Mesothelial cell of epicardium (in vitro differentiated cells): ENCODE measurements around the gene TNS1. TPM values are rescaled to one million over a fixed set of nuclear protein-coding genes. Genes with fewer than 3 reads are reported as not detected.

Source experiments
- DNase-seq, 2 experiments: peaks; one replicate each; pipeline ENCODE4 v3.0.0; 2021; ENCODE audit warnings: low spot score in 2 of 2; ENCODE audit not compliant: unreplicated experiment in 2 of 2
- H3K27ac Mint-ChIP-seq: 2 replicates; pipeline ENCODE4 v1.8.0; 2021; ENCODE audit warnings: mixed read lengths
- H3K27me3 Mint-ChIP-seq: 2 replicates; pipeline ENCODE4 v1.8.0; 2021; ENCODE audit warnings: low read depth, mixed read lengths
- H3K36me3 Mint-ChIP-seq: 2 replicates; pipeline ENCODE4 v1.8.0; 2021; ENCODE audit warnings: mixed read lengths
- H3K4me1 Mint-ChIP-seq: 2 replicates; pipeline ENCODE4 v1.8.0; 2021; ENCODE audit warnings: mixed read lengths
- H3K4me3 Mint-ChIP-seq: 2 replicates; pipeline ENCODE4 v1.8.0; 2021; ENCODE audit warnings: mild to moderate bottlenecking, moderate library complexity, mixed read lengths
- H3K9me3 Mint-ChIP-seq: 2 replicates; pipeline ENCODE4 v1.8.0; 2021; ENCODE audit warnings: mixed read lengths
- CTCF ChIP-seq: fragments of 200-600 bp; sonication (generic); IDR thresholded peaks from one replicate; pipeline ENCODE4 v1.5.0; 2021; ENCODE audit warnings: antibody characterized with exemption; ENCODE audit not compliant: unreplicated experiment
- total RNA-seq: library from RNA; stranded (reverse); gene quantifications from 3 replicates; pipeline ENCODE4 v1.2.1, GENCODE V29; 2021

TNS1 gene
- total RNA-seq, 1 donor from 2014 or later: 130 TPM

- no peaks in the 10 kb centered on the region for H3K36me3 Mint-ChIP-seq
- DNase-seq: no peak
- H3K27me3 Mint-ChIP-seq: no peaks in the 10 kb centered on the region
- H3K27ac Mint-ChIP-seq: peak overlapping the region; percentile 11
- TF ChIP-seq CTCF: no peak
- peaks cover 74% of the 10 kb centered on the region for H3K4me1 Mint-ChIP-seq
- H3K9me3 Mint-ChIP-seq: no peaks in the 10 kb centered on the region
- no peak overlapping the region for H3K4me3 Mint-ChIP-seq
Observed at GRCh38 chr2:217940261-217941220, 62.3 kb downstream of the TNS1 start.

- H3K27me3 Mint-ChIP-seq: no peaks in the 10 kb centered on the region
- no peak overlapping the region for H3K27ac Mint-ChIP-seq
- H3K4me1 Mint-ChIP-seq: peaks cover 76% of the 10 kb centered on the region
- no peak for DNase-seq
- no peak overlapping the region for H3K4me3 Mint-ChIP-seq
- H3K36me3 Mint-ChIP-seq: no peaks in the 10 kb centered on the region
- no peak for TF ChIP-seq CTCF
- H3K9me3 Mint-ChIP-seq: no peaks in the 10 kb centered on the region
Observed at GRCh38 chr2:217939629-217940245, 63.1 kb downstream of the TNS1 start.

- H3K36me3 Mint-ChIP-seq: no peaks in the 10 kb centered on the region
- peak overlapping the region; percentile 15 for H3K27ac Mint-ChIP-seq
- H3K9me3 Mint-ChIP-seq: no peaks in the 10 kb centered on the region
- H3K4me3 Mint-ChIP-seq: no peak overlapping the region
- no peaks in the 10 kb centered on the region for H3K27me3 Mint-ChIP-seq
- no peak for DNase-seq
- H3K4me1 Mint-ChIP-seq: peaks cover 76% of the 10 kb centered on the region
- no peak for TF ChIP-seq CTCF
Observed at GRCh38 chr2:217939220-217939619, 63.6 kb downstream of the TNS1 start.

GRCh38 chr2:217938036-217938435 is 64.8 kb downstream of the TNS1 start:
- Mint-ChIP-seq H3K4me3 (no peak overlapping the region), H3K27ac (peak overlapping the region; percentile 78), H3K36me3 (no peaks in the 10 kb centered on the region), H3K9me3 (no peaks in the 10 kb centered on the region), H3K4me1 (peaks cover 76% of the 10 kb centered on the region), H3K27me3 (no peaks in the 10 kb centered on the region)
- no peak for DNase-seq
- TF ChIP-seq CTCF: no peak

GRCh38 chr2:217937446-217937845 is 65.3 kb downstream of the TNS1 start:
- Mint-ChIP-seq H3K4me1 (peaks cover 79% of the 10 kb centered on the region), H3K9me3 (no peaks in the 10 kb centered on the region), H3K36me3 (no peaks in the 10 kb centered on the region), H3K27me3 (no peaks in the 10 kb centered on the region), H3K27ac (peak overlapping the region; percentile 88), H3K4me3 (no peak overlapping the region)
- no peak for DNase-seq
- no peak for TF ChIP-seq CTCF
